GM21515 (cell line): ENCODE data around the gene VPS37C.

ENCODE experiments used
- ATAC-seq: cut with Tn5 transposase; IDR thresholded peaks from one replicate; pipeline ENCODE4 v1.9.1; 2021; ENCODE audit not compliant: unreplicated experiment

Gene VPS37C

DNA sequence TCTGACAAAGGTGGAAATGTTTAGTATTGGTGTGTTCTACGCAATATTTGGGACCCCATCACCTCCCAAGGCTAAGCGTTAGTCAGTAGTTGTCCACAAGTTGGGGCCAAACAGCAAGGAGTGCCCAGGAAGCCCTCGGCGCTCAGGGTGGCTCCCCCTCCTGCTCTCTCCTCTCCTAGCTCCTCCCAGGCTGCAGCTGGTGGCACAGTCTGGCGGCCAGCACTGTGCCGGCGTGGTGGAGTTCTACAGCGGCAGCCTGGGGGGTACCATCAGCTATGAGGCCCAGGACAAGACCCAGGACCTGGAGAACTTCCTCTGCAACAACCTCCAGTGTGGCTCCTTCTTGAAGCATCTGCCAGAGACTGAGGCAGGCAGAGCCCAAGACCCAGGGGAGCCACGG, 42.2 kb downstream of the VPS37C start:
- ATAC-seq = no peak

DNA sequence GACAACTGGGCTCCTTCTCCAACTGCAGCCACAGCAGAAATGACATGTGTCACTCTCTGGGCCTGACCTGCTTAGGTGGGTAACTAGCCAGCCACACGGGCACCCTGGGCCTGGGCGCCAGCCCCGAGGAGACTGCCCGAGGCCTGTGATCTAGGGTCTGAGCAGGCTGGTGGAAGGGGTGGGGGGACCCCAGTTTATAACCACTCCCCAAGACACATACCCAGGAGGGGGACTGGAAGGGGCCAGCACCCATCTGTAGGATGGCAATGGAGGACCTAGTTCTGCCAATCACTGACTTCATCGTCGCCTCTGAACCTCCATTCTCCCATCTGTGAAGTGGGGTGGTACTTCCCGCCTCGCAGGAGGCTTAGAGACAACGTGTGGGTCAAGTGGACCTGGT, 42.8 kb downstream of the VPS37C start:
- ATAC-seq = no peak

DNA sequence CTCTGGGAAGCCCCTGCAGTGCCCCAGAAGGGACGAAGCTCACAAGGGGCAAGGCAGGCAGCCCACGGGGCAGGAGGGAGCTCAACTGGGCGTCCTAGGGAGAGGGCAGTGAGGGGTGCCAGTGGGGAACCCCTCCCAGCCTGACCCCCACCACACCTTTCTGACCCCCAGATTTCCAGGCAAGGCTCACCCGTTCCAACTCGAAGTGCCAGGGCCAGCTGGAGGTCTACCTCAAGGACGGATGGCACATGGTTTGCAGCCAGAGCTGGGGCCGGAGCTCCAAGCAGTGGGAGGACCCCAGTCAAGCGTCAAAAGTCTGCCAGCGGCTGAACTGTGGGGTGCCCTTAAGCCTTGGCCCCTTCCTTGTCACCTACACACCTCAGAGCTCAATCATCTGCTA, 43.2 kb downstream of the VPS37C start:
- ATAC-seq = no peak

DNA sequence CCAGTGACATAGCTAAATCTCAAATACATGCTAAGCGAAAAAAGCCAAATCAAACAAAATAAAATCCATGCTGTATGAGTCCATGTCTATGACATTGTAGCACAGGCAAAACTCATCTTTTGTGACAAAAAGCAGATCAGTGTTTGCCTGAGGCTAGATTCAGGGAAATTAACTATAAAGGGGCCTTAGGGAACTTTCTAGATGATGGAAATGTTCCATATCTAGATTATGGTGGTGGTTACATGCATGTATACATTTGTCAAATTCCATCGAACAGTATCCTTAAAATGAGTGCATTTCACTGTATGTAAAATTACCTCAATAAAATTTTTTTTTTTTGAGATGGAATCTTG, 44.1 kb downstream of the VPS37C start:
- no peak for ATAC-seq

DNA sequence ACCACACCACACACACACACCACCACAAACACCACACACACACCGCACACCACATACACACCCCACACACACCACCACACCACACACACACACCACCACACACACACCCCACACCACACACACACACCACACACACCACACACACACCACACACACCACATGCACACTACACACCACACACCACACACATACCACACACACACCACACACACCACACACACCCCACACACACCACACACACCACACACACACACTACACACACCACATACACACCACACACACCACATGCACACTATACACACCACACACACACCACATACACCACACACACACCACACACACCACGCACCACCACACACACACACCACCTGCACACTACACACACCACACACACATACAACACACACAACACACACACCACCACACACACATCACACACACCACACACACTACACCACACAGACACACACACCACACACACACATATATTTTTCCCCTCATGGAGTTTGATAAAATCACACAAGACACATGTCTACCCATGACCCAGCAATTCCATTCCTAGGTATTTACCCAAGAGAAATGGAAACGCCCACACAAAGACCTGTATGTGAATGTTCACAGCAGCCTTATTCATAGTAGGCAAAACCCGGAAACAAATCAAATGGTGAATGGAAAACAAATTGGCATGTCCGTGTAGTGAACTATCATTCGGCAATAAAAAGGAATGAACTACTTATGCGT, 44.6 kb downstream of the VPS37C start:
- no peak for ATAC-seq

DNA sequence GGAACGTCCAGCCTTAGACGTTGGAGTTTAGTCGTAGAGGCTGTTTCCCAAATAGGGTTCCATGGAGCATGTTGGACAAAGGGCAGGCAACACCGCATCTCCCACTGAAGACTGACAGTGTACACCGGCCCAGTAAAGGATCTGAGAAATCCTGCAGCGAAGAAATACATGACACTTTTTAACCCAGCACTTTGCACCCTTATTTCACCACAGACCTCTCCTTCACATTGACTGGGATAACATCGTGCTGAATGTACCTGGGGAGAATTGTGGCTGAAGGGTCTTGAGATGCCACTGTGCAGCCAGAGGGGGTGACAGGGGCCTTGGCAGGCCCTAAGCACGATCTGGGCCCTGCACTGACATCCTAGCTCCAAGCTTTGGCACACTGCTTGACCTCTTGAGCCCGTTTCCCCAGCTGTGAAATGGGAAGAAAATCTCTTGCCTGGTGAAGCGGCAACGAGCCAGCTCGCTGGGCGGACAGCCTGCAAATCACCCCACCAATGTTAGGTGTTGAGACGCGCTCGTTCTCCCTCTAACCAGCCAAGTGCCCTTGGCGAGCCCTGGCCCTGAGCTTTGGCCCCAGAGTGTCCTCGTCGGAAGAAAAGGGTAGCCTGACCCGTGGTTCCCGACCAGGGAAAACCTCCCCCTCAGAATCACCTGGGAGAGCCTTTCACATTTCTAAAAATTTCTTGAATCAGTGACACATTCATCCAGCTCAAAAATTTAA, 45.6 kb downstream of the VPS37C start:
- ATAC-seq = no peak

DNA sequence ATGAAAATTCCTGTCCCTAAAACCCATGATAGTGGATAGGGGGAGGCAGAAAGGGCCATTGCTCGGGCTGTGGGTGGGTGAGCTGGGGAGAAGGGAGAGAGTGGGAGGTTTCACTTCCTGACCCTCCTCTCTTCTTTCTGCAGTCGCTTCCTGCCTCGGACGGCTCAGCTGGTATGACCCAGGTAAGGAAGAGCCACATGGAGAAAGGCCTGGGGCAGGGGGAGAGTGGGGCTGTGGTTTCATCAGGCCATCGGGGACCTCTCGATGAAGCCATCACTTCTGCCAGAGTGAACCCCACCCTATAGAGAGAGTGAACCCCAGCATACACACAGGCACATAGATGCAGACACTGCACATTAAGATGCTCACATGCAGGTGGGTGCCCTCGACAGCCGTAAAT, 46.3 kb downstream of the VPS37C start:
- no peak for ATAC-seq

DNA sequence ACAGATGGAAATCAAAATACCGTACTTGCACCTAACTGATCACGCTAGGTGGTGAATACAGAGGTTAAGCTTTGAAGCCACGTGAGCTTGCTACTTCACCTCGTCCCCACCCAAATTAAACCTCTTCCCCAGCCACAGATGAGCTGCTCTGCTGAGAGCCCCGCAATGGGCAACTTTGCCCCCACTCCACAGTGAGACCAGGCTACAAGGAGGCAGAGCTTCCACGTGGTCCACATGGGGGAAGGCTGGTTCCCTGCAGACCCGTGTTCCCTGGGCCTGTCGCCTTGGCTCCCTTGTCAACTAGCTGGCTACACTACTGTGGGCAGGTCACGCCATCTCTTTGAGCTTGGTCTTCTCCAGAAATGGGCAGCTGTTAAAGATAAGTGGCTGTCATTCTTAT, 48.0 kb downstream of the VPS37C start:
- ATAC-seq = no peak

DNA sequence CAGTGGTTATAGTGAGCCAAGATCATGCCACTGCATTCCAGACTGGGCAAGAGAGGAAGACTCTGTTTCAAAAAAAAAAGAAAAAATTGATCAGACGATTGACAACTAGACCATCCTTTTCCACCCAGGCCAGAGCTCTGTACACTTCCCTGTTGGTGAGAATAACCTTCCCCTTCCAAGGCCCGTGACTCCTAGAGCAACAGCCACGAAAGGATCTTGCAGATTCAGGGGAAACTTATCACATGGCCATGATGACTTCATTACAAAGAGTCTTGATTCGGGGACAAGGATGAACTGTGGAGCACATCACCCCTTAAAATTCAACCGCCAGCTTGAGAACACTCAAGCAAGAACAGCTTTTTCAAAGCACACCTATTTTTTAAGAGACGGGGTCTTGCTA, 48.7 kb downstream of the VPS37C start:
- ATAC-seq = no peak

DNA sequence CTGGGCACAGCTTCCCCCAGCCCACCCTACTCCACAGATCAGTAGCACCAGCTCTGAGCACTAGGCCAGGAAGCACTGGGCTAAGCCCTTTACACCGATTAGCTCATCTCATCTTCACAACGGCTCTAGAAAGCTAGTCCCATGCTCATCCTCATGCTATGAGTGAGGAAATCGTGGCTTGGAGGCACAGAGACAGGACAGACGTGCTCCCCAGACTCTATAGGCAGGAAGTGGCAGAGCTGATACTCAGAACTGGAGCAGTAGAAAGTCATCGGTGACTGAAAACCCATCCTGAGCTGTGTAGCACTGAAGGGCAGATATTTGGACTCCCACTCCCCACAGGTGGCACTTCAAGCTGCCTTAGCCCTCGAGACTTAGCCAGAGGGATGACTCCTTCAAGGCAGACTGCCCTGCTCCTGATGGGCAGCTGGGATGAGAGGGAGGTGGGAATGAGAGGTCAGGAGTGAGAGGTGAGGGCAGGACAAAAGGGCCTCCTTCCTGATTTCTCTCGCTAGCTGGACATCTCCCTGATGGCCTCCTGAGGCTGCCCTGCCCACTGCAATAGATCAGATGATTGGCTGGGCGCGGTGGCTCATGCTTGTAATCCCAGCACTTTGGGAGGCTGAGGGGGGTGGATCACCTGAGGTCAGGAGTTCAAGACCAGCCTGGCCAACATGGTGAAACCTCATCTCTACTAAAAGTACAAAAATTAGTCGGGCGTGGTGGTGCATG, 49.3 kb downstream of the VPS37C start:
- no peak for ATAC-seq

DNA sequence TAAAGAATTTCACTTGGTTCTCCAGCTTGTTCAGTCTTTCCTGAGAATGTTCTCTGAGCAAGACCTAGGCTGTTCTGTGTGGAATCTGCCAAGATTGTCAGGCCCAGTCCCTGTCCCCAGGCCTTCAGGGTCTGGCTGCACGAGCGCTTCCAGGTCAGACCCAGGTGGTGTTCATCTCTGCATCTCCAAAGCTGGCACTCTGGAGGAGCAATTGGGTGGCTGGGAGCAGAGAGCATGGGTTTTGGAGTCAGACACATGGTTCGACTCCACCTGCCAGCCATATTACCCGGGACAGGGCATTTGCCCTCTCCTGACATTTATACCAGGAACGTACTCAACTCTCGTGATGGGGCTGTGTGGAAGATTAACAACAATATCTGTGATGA, 50.2 kb downstream of the VPS37C start:
- no peak for ATAC-seq

DNA sequence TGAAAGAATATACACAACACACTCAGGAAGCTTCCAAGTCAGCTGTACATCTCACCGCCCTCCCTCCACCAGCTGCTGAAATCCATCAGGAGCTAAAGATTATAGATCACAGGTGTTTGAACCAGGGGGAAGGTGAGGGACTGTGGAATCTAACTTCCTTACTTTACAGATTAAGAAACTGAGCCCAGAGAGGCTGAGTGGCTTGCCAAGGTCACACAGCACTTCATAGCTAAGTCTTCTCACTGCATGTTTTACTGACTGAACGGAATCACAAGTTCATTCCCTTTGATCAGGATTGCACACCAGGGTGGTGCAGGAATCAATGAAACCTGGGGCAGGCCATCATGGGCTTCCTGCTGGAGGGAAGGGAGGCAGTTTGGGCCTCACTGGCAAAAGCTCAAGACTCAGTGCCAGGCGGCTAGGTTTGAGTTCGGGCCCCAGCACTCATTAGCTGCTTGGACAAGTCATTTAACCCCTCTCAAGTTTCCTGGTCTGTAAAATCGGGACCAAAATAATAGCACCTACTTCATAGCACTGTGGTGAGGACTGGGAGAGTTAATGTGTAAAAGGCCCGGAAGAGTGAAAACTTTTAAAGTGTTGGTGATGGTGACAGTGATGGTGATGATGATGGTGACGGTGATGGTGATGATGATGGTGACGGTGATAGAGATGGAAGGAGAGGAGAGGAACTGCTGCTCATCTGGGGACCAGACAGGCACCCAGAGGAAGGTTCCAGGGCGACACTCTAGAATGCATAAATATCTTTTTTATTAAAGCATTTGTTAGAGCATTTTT, 50.8 kb downstream of the VPS37C start:
- no peak for ATAC-seq

DNA sequence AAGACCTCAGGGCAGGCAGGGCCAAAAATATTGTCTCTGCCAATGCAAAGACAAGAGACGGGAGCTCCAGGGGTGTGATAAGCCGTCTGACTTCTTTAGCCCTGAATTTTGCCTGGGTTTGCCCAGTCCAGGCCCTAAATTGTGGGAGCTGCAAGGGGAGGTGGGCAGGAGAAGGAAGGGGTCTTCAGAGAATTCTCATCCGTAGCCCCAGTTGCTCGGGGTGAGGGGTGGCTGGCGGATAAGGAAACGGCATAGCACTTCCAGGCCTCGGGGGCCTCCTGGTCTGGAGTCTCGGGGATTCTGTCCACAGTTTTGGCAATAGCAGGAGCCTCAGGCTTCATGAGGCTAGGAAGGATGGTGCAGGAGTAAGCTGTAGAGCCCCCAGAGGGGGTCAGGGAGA, 51.6 kb downstream of the VPS37C start:
- no peak for ATAC-seq

DNA sequence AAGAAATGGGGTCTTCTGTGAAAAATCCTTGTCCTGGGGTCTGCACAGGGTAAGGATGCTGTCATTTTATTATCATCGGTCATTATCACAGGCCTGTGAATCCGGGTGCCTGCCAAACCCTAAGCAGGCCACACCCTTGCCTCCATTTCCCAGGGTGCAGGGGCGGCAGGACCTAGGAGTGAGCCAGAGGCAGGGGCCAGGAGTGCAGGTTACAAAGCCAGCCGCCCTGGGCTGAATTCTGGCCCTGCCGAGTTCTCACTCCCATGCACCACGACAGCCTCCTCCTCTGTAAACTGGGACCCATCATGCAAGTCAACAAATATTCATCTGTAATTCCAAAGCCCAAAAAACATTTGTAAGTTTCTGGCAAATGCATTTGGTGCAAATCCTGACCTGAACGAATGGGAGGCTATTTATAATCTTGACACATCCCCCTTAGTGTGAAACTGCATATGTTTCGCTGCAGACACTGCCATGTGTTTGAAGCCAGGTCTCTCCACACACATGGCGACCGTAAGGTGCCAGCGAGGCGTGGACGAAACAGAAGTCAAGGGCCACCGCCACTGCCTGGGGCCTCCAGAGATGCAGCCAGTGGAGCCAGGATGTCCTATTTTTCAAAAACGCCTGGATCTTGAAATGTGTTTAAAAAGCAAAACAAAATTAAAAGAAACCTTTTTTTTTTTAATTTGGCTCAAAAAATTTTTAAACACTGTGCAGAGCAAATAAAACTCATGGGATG, 52.2 kb downstream of the VPS37C start:
- no peak for ATAC-seq

DNA sequence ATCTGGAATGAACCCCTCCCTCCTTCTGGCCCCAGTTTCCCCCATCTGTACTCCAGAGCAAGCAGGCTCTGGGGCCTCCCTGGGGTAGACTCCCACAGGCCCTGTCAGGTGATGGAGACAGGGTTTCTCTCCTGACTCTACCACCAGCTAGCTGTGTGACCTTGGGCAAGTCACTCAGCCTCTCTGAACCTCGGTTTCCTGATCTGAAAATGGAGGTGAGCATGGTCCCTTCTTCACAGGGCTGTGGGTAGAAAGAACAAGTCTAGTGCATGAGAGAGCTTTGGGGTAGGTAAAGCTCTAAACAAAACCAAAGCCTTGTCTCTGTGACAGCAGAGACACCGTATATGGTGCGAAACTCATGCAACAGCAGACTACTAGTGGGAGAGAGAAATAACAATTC, 53.3 kb downstream of the VPS37C start:
- no peak for ATAC-seq

DNA sequence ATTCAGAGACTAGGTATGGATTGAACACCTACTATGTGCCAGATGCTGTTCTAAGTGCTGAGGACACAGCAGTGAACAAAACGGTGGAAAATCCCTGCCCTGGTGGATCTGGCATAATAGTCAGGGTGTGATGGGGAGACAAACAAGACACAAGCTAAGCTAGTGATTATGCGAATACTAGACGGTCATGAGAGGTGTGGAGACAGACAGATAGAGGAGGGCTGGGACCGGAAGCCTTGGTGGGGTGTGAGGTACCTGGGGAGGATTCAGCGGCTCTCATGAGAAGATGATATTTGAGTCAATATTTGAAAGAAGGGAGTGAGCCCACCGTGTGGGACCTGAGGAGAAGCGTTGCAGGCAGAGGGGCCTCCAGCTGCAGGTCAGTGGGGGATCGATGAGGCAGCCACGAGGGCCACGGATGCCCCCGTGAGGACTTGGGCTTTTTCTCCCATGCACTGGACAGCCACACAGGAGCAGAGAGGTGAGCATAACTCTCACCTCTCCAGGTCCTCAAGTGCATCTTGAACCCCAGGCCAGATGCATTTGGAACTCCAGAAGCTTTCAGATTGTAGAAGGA, 54.2 kb downstream of the VPS37C start:
- ATAC-seq = no peak

DNA sequence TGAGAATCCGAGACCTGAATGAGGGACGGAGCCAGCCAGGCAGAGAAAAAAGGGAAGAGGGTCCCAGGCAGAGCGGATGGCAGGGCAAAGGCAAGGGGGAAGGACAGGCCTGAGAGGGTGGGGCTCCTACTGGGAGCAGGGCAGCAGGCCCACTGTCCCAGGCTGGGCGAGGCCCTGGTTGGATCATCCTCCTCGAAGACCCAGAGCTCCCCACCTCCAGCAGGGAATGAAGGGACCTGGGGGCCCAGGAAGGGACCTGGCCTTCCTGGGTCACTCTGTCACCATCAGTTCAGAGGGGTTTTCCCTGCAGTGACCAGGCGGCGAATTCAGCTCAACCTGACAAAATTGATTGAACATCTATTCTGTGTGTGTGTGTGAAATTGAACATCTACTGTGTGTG, 54.9 kb downstream of the VPS37C start:
- no peak for ATAC-seq

DNA sequence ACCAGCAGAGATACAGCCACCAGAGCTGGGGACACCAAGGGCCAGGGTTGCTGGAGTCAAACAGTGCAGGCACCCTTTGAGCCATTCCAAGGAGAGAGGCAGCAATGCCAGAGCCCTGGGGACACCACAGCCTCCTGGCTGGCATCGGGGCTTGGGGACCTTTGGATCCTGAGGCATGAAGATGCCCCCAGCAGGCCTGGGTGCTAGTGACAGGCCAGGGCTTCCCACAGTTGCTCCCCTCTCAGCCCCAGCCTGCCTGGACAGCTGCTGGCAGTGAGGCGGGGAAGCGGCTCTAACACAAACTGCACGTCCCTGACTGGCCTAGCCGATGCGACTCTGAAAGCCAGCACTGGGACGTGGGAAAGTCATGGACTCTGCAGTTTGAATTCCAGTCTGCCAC, 56.3 kb downstream of the VPS37C start:
- ATAC-seq = no peak

DNA sequence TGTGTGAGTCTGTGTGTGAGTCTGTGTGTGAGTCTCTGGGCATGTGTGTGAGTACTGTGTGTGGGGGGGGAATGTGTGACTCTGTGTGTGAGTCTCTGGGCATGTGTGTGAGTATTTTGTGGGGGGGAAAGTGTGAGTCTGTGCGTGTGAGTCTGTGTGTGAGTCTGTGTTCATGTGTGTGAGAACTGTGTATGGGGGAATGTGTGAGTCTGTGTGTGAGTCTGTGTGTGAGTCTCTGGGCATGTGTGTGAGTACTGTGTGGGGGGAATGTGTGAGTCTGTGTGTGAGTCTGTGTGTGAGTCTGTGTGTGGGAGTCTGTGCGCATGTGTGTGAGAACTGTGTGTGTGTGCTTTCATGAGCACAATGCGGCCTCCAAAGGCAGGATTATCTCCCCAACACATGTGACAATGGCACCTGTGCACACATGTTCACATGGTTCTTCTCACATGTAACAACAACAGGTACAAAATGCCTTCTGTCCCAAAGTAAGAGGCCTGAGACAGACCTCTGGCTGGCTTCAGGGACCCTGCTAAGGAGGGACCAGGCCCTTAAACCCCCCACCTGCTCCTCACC, 57.3 kb downstream of the VPS37C start:
- no peak for ATAC-seq
